ENCODE data around the gene FXYD6. TPM values are rescaled to one million over a fixed set of nuclear protein-coding genes. Genes with fewer than 3 reads are reported as not detected.
A peak's percentile ranks its signal among the peaks of the same experiment; 100 is the strongest.

Gene FXYD6
- total and polyA plus RNA-seq, 9 of the 15 experiments (the other 6 are each of a cell fraction or from before 2014, with no cell fraction given), result 0.07 to 0.35 TPM; not detected in 7

GRCh38 chr11:117807482-117808327 lies 68.8 kb downstream of the FXYD6 start (continued):
- TF ChIP-seq ZBTB5 (IDR thresholded peaks at IDR 0.05), result no peak
- 0 out of 2 replicates have a peak, but pooled peaks have one; percentile 40 for TF ChIP-seq RB1 (IDR thresholded peaks at IDR 0.05; ENCODE audit: low read depth)
- TF ChIP-seq DACH1 (IDR thresholded peaks at IDR 0.05; ENCODE audit: partially characterized antibody), result peak; percentile 27
- 0 out of 2 replicates have a peak, but pooled peaks have one; percentile 4 for TF ChIP-seq ZNF316 (IDR thresholded peaks at IDR 0.05)
- TF ChIP-seq BCLAF1 (IDR thresholded peaks at IDR 0.05; ENCODE audit: borderline replicate concordance in 1 of 2, control insufficient read depth in 1 of 2, low read depth in 2 of 2, low read length in 1 of 2), result no peak
- TF ChIP-seq ETV5 (CRISPR knock-in tag; IDR thresholded peaks at IDR 0.05; ENCODE audit: low read depth), result no peak
- TF ChIP-seq MIER1 (IDR thresholded peaks at IDR 0.05; ENCODE audit: low read depth), result no peak
- no peak for TF ChIP-seq MYNN (IDR thresholded peaks at IDR 0.05)
- TF ChIP-seq MYNN (CRISPR knock-in tag; IDR thresholded peaks at IDR 0.05), result no peak
- TF ChIP-seq ZFX (CRISPR knock-in tag; IDR thresholded peaks at IDR 0.05), result no peak
- no peak for TF ChIP-seq KDM4B (IDR thresholded peaks at IDR 0.05; ENCODE audit: borderline replicate concordance in 2 of 2, low read depth in 1 of 2)
- no peak for TF ChIP-seq ZNF785 (CRISPR knock-in tag; IDR thresholded peaks at IDR 0.05)
- no peak for TF ChIP-seq IRF2 (CRISPR knock-in tag; IDR thresholded peaks at IDR 0.05)
- TF ChIP-seq RAD21 (CRISPR knock-in tag; conservative IDR thresholded peaks at IDR 0.05 in 1 of 2, IDR thresholded peaks at IDR 0.05 in 1 of 2), result peak; percentile 66 to 85
- 0 out of 2 replicates have a peak, but pooled peaks have one; percentile 67 for TF ChIP-seq ARID2 (IDR thresholded peaks at IDR 0.05)
- no peak for TF ChIP-seq GTF2B (IDR thresholded peaks at IDR 0.05; ENCODE audit: extremely low read depth, insufficient read length)
- no peak for TF ChIP-seq YY1 (IDR thresholded peaks at IDR 0.05; ENCODE audit: borderline replicate concordance in 1 of 3, control insufficient read depth in 1 of 3, extremely low read depth in 1 of 3, insufficient read depth in 3 of 3, insufficient read length in 1 of 3, insufficient replicate concordance in 2 of 3, low read depth in 1 of 3, low read length in 2 of 3)
- peak; percentile 28 for TF ChIP-seq CTCFL (IDR thresholded peaks at IDR 0.05; ENCODE audit: borderline replicate concordance, insufficient read depth, low read depth, low read length, poor library complexity, severe bottlenecking)

All from K562 (cell line).